HUES6 (cell line): ENCODE measurements around the gene ABCA7.

Experiments
- H3K27ac ChIP-seq: 2 replicates; pipeline ENCODE4 v1.7.0; 2013; ENCODE audit warnings: low read depth, mild to moderate bottlenecking, low read length, inconsistent platforms
- H3K27me3 ChIP-seq: 2 replicates; pipeline ENCODE4 v1.6.1; 2013; ENCODE audit warnings: low read length; ENCODE audit not compliant: control insufficient read depth, insufficient read depth
- H3K36me3 ChIP-seq: 2 replicates; pipeline ENCODE4 v1.6.1; 2013; ENCODE audit warnings: low read length; ENCODE audit not compliant: control insufficient read depth, insufficient read depth
- H3K4me1 ChIP-seq: 2 replicates; pipeline ENCODE4 v1.6.1; 2013; ENCODE audit warnings: low read length; ENCODE audit not compliant: control insufficient read depth, insufficient read depth
- H3K4me3 ChIP-seq: 2 replicates; pipeline ENCODE4 v1.5.1; 2013; ENCODE audit warnings: low read depth, low read length
- H3K9ac ChIP-seq: one replicate; pipeline ENCODE4 v1.6.1; 2013; ENCODE audit warnings: mild to moderate bottlenecking, low read length
- H3K9me3 ChIP-seq: 2 replicates; pipeline ENCODE4 v1.6.1; 2013; ENCODE audit warnings: low read depth, low read length; ENCODE audit not compliant: control insufficient read depth, insufficient read depth

The ABCA7 gene

GRCh38 chr19:1089126-1089771, 49.3 kb downstream of the ABCA7 start:
- no peaks in the 10 kb centered on the region for H3K4me1 ChIP-seq
- H3K9ac ChIP-seq = no peak overlapping the region
- H3K9me3 ChIP-seq = no peaks in the 10 kb centered on the region
- H3K36me3 ChIP-seq = peaks cover 76% of the 10 kb centered on the region
- H3K4me3 ChIP-seq = no peak overlapping the region
- H3K27ac ChIP-seq = no peak overlapping the region
- no peaks in the 10 kb centered on the region for H3K27me3 ChIP-seq

- Histone ChIP-seq H3K9me3 (no peaks in the 10 kb centered on the region), H3K9ac (no peak overlapping the region), H3K4me1 (no peaks in the 10 kb centered on the region), H3K36me3 (peaks cover 72% of the 10 kb centered on the region), H3K27me3 (no peaks in the 10 kb centered on the region), H3K27ac (no peak overlapping the region), H3K4me3 (no peak overlapping the region)
Observed at GRCh38 chr19:1089891-1090290, 50.0 kb downstream of the ABCA7 start.

DNA sequence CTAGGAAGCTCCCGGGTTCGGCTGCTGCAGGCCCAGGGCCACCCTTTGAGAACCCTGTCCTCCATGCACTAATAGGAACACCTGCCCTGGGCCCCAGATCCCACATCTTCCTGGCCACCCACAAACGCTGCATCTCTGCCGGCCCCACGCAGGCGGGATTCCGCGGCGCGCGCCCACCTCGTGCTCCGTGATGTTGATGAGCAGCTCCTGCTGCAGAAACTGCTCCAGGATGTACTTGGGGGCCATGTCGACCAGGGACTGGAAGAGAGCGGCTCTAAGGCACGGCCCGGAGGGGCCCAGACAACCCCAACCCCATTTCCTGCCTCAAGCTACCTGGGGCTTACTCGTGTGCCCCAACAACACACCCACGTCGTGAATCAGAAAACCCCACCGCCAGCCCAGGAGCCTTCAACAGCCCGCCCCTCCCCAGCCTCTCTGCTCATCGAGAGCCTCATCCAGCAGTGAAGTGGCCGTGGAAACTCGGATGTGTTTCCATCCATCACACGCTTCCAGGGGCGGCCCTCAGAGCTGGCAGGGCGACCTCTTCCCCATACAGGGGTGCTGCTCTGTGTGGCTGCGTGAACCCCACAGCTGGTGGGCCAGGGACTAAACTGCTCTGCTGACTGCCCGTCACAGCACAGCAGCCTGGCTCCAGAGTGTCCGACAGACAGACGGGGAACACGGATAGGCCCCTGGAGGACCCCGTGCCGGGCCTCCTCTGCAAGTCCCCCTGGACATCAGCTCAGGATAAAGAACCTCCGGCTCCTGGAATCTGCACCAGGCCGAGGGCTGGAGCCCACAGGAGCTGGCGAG, 51.0 kb downstream of the ABCA7 start:
- Histone ChIP-seq H3K27me3 (no peaks in the 10 kb centered on the region), H3K27ac (no peak overlapping the region), H3K9me3 (no peaks in the 10 kb centered on the region), H3K9ac (no peak overlapping the region), H3K36me3 (peaks cover 62% of the 10 kb centered on the region), H3K4me3 (no peak overlapping the region), H3K4me1 (no peaks in the 10 kb centered on the region)

- peaks cover 56% of the 10 kb centered on the region for H3K36me3 ChIP-seq
- H3K9me3 ChIP-seq = no peaks in the 10 kb centered on the region
- H3K9ac ChIP-seq = no peak overlapping the region
- no peak overlapping the region for H3K27ac ChIP-seq
- H3K4me3 ChIP-seq = no peak overlapping the region
- no peaks in the 10 kb centered on the region for H3K4me1 ChIP-seq
- no peaks in the 10 kb centered on the region for H3K27me3 ChIP-seq
Observed at GRCh38 chr19:1091544-1092175, 51.8 kb downstream of the ABCA7 start.

- no peaks in the 10 kb centered on the region for H3K9me3 ChIP-seq
- H3K36me3 ChIP-seq = peaks cover 41% of the 10 kb centered on the region
- no peak overlapping the region for H3K27ac ChIP-seq
- peaks cover 4% of the 10 kb centered on the region; the same call in 1 of the 2 replicates for H3K4me1 ChIP-seq
- no peaks in the 10 kb centered on the region for H3K27me3 ChIP-seq
- no peak overlapping the region for H3K9ac ChIP-seq
- no peak overlapping the region for H3K4me3 ChIP-seq
Observed at GRCh38 chr19:1093330-1093729, 53.4 kb downstream of the ABCA7 start.

DNA sequence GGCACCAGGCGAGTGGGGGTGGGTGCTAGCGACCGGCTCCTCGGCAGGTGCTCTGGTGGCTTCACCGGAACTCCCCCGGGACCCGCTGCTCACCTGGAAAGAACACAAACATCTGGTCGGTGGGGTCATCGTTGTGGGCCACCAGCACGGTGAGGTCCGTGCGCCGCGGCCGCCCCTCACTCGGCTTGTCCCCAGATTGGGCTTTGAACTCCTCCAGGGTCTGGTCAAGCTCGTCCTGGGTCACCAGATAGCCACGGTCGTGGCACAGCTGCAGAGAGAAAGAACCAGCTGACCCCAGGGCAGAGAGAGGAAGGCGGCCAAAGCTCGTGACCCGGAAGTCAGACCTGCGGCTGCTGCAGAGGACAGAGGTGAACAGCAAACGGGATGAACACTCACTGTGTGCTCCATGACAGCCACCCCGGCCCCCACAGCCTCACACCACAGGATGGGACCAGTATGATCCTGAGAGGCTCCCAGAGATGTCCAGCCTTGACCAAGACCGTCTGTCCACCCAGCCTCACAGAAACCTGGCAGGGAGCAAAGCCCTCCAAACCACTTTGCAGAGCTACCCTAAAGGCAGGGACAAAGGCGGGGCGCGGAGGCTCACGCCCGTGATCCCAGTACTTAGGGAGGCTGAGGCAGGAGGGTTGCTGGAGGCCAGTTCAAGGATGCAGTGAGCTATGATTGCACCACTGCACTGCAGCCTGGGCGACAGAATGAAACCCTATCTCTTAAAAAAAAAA, 54.1 kb downstream of the ABCA7 start:
- no peaks in the 10 kb centered on the region for H3K9me3 ChIP-seq
- H3K4me1 ChIP-seq = peaks cover 4% of the 10 kb centered on the region; the same call in 1 of the 2 replicates
- H3K9ac ChIP-seq = peak overlapping the region; percentile 90
- no peaks in the 10 kb centered on the region for H3K27me3 ChIP-seq
- H3K4me3 ChIP-seq = peak overlapping the region; percentile 92
- H3K27ac ChIP-seq = no peak overlapping the region
- H3K36me3 ChIP-seq = peaks cover 35% of the 10 kb centered on the region

DNA sequence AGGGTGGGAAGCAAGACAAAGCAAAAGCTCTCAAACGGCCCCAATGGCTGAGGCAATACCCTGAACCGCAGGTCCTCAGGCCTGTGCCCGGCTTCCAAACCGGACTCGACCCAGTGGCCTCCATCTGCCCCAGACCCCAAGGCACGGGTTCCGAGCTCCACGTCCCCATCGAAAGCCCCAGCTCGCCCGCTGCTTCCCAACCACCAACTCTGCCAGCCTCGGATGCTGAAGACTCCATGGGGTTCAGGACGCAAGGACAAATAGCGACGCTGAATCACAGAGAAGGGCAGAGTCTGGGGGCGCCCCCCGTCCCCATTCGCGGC, 54.7 kb downstream of the ABCA7 start:
- peak overlapping the region; percentile 92 for H3K4me3 ChIP-seq
- H3K27ac ChIP-seq = peak overlapping the region; percentile 84; the same call in 1 of the 2 replicates
- H3K4me1 ChIP-seq = peaks cover 4% of the 10 kb centered on the region; the same call in 1 of the 2 replicates

GRCh38 chr19:1094978-1095701, 55.2 kb downstream of the ABCA7 start, which contains the start of gene POLR2E:
POLR2E (minus strand) TSS chr19:1095375; CDS start chr19:1095315, 60 bp downstream.
- Histone ChIP-seq H3K4me3 (peak within 1 kb of the TSS; percentile 92), H3K9ac (peak within 1 kb of the TSS; percentile 90), H3K36me3 (peaks cover 27% of the 10 kb centered on the region), H3K27ac (peak within 1 kb of the TSS; percentile 84; the same call in 1 of the 2 replicates), H3K9me3 (0 out of 2 replicates have a peak, but pooled peaks cover 2% of the 10 kb centered on the region), H3K27me3 (no peaks in the 10 kb centered on the region), H3K4me1 (peaks cover 4% of the 10 kb centered on the region; the same call in 1 of the 2 replicates)

More for the DNA sequence above, 54.7 kb downstream of the ABCA7 start:
- Histone ChIP-seq H3K9ac (peak overlapping the region; percentile 90), H3K27me3 (no peaks in the 10 kb centered on the region), H3K36me3 (peaks cover 28% of the 10 kb centered on the region), H3K9me3 (no peaks in the 10 kb centered on the region)

DNA sequence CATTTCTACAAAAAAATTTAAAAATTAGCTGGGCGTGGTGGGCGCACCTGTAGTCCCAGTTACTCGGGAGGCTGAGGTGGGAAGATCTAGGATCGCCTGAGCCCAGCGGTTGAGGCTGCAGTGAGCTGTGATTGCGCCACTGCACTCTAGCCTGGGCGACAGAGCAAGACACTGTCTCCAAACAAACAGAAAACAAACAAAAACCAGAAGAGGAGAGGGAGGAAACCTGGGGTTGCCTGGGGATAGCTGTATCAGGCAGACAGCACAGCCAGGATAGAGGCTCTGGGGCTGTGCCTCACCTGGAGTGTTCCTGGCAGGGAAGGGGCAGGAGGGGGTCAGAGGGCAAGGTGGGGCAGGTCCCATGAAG, 57.9 kb downstream of the ABCA7 start:
- Histone ChIP-seq H3K9ac (no peak overlapping the region), H3K4me1 (peaks cover 17% of the 10 kb centered on the region; the same call in 1 of the 2 replicates), H3K4me3 (no peak overlapping the region), H3K36me3 (peaks cover 11% of the 10 kb centered on the region), H3K27me3 (no peaks in the 10 kb centered on the region), H3K9me3 (0 out of 2 replicates have a peak, but pooled peaks cover 2% of the 10 kb centered on the region), H3K27ac (no peak overlapping the region)
